Measurements from ENCODE around the gene STKLD1. TPM values are rescaled to one million over a fixed set of nuclear protein-coding genes. Genes with fewer than 3 reads are reported as not detected.
A peak's percentile ranks its signal among the peaks of the same experiment; 100 is the strongest.

STKLD1 gene
- total RNA-seq, 4 donors from 2014 or later = 0.93 to 1.3 TPM; not detected in 2

- no peak for TF ChIP-seq EP300 (IDR thresholded peaks at IDR 0.05)
- TF ChIP-seq POLR2AphosphoS5 (IDR thresholded peaks at IDR 0.05) = no peak
- TF ChIP-seq CTCF (IDR thresholded peaks at IDR 0.05) = no peak
- no peak for TF ChIP-seq POLR2A (IDR thresholded peaks at IDR 0.05)
- Histone ChIP-seq H3K9me3 (no peaks in the 10 kb centered on the region), H3K36me3 (peaks cover 0 to 12% of the 10 kb centered on the region in 2 donors), H3K4me1 (peaks cover 0 to 13% (median 3%) of the 10 kb centered on the region in 3 donors), H3K27ac (no peak overlapping the region), H3K4me3 (no peak overlapping the region), H3K27me3 (peaks cover 54% of the 10 kb centered on the region)
- 93 to 100% methylated on average over 3 to 5 of the region's 12 CpGs for WGBS, 2 donors (ENCODE audit: low coverage in 1 of 2)
- ATAC-seq = no peak
Measured at GRCh38 chr9:133424187-133424586, 48.0 kb downstream of the STKLD1 start.

GRCh38 chr9:133425049-133425632 lies 49.0 kb downstream of the STKLD1 start:
- 75 to 89% methylated on average over 2 to 6 of the region's 22 CpGs for WGBS, 2 donors (ENCODE audit: low coverage in 1 of 2)
- no peak for ATAC-seq
- Histone ChIP-seq H3K4me1 (peaks cover 0 to 19% (median 3%) of the 10 kb centered on the region in 3 donors), H3K36me3 (peaks cover 0 to 12% of the 10 kb centered on the region in 2 donors), H3K9me3 (no peaks in the 10 kb centered on the region), H3K27me3 (peaks cover 63% of the 10 kb centered on the region), H3K27ac (no peak overlapping the region), H3K4me3 (no peak overlapping the region)
- TF ChIP-seq POLR2A (IDR thresholded peaks at IDR 0.05) (no peak), EP300 (IDR thresholded peaks at IDR 0.05) (no peak), CTCF (IDR thresholded peaks at IDR 0.05) (no peak), POLR2AphosphoS5 (IDR thresholded peaks at IDR 0.05) (no peak)

- no CpG with 5 or more reads among the region's 11 CpGs for WGBS, 2 donors (ENCODE audit: low coverage in 1 of 2)
- Histone ChIP-seq H3K4me1 (peaks cover 0 to 19% (median 3%) of the 10 kb centered on the region in 3 donors), H3K4me3 (no peak overlapping the region), H3K27me3 (peaks cover 66% of the 10 kb centered on the region), H3K27ac (no peak overlapping the region), H3K9me3 (no peaks in the 10 kb centered on the region), H3K36me3 (peaks cover 0 to 12% of the 10 kb centered on the region in 2 donors)
- TF ChIP-seq EP300 (IDR thresholded peaks at IDR 0.05) = no peak
- no peak for TF ChIP-seq POLR2A (IDR thresholded peaks at IDR 0.05)
- no peak for TF ChIP-seq POLR2AphosphoS5 (IDR thresholded peaks at IDR 0.05)
- no peak for TF ChIP-seq CTCF (IDR thresholded peaks at IDR 0.05)
- ATAC-seq = no peak
Measured at GRCh38 chr9:133426011-133426410, 49.8 kb downstream of the STKLD1 start.

- peaks cover 0 to 19% (median 3%) of the 10 kb centered on the region in 3 donors for H3K4me1 ChIP-seq
- no peak for ATAC-seq
- 55% methylated on average over 2 to 6 of the region's 10 CpGs for WGBS, 2 donors (ENCODE audit: low coverage in 1 of 2)
- peak overlapping the region in 1 of 2 donors; percentile 44 for H3K4me3 ChIP-seq
- no peaks in the 10 kb centered on the region for H3K9me3 ChIP-seq
- H3K27ac ChIP-seq = no peak overlapping the region
- TF ChIP-seq POLR2A (IDR thresholded peaks at IDR 0.05) (no peak), CTCF (IDR thresholded peaks at IDR 0.05) (no peak), EP300 (IDR thresholded peaks at IDR 0.05) (no peak), POLR2AphosphoS5 (IDR thresholded peaks at IDR 0.05) (no peak)
- H3K36me3 ChIP-seq = peaks cover 0 to 12% of the 10 kb centered on the region in 2 donors
- H3K27me3 ChIP-seq = peaks cover 66% of the 10 kb centered on the region
Measured at GRCh38 chr9:133427658-133428348, 51.6 kb downstream of the STKLD1 start.

Data from gastroesophageal sphincter (tissue), 4 donors.